GM12878 (cell line): Measurements from ENCODE around the gene MICALL1. TPM values are rescaled to one million over a fixed set of nuclear protein-coding genes. Genes with fewer than 3 reads are reported as not detected.

Source experiments
- ATAC-seq: fragments of 200-7000 bp; cut with Tn5 transposase; 3 replicates; pipeline ENCODE4 v1.9.1; 2020; ENCODE audit warnings: mild to moderate bottlenecking, moderate library complexity
- BruUV-seq: library from RNA; stranded (reverse); fragments of 400-500 nt; replicated peaks from 2 replicates; lab custom pipeline; 2021; lab: Mats Ljungman, UMichigan
- CTCF ChIA-PET: fragments of 300-600 bp; sonication (Branson Sonifier 250); formaldehyde crosslinking; extraction: SDS; loops from one replicate; lab custom pipeline; 2021; ENCODE audit warnings: inconsistent platforms; lab: Yijun Ruan, JAX
- POLR2A ChIA-PET: fragments of 350-600 bp; formaldehyde crosslinking; extraction: SDS; loops from one replicate; lab custom pipeline; 2021; ENCODE audit warnings: inconsistent platforms; lab: Charles Lee
- RAD21 ChIA-PET: fragments of 300-600 bp; sonication (Branson Sonifier 250); formaldehyde crosslinking; loops from one replicate; lab custom pipeline; 2023; ENCODE audit warnings: antibody characterized with exemption; ENCODE audit not compliant: unreplicated experiment; lab: Charles Lee
- SMC1A ChIA-PET: fragments of 300-600 bp; sonication (Branson Sonifier 250); formaldehyde crosslinking; loops from one replicate; lab custom pipeline; 2023; ENCODE audit not compliant: unreplicated experiment, uncharacterized antibody; lab: Charles Lee
- DNase-seq: peaks from one replicate; pipeline ENCODE4 v3.0.0-alpha.2; 2011; ENCODE audit warnings: low read depth, low spot score
- FAIRE-seq: peaks from 3 replicates; lab custom pipeline; 2011; peaks lifted over from hg19 to GRCh38; lab: Jason Lieb, UNC
- H2AFZ ChIP-seq: 2 replicates; pipeline ENCODE4 v1.6.0; 2011; ENCODE audit warnings: low read depth, low read length, control low read depth; ENCODE audit not compliant: control insufficient read depth
- H3K27ac ChIP-seq: 2 replicates; pipeline ENCODE4 v1.5.1; 2011; ENCODE audit warnings: control low read depth; ENCODE audit not compliant: control insufficient read depth, insufficient read depth
- H3K27me3 ChIP-seq, 2 experiments: replicated peaks in 1 of 2; 2 replicates each; pipeline versions ENCODE4 v1.6.0 to v1.6.1; 2011; ENCODE audit warnings: low read length in 1 of 2; ENCODE audit not compliant: control insufficient read depth in 2 of 2, insufficient read depth in 2 of 2
- H3K36me3 ChIP-seq, 2 experiments: 2 replicates each; pipeline ENCODE4 v1.5.1; 2011; ENCODE audit warnings: low read length in 1 of 2; ENCODE audit not compliant: control insufficient read depth in 2 of 2, insufficient read depth in 2 of 2
- H3K4me1 ChIP-seq: 2 replicates; pipeline ENCODE4 v1.6.1; 2011; ENCODE audit warnings: mild to moderate bottlenecking, low read length, moderate library complexity, mixed read lengths; ENCODE audit not compliant: control insufficient read depth, insufficient read depth
- H3K4me2 ChIP-seq: 2 replicates; pipeline ENCODE4 v1.6.0; 2011; ENCODE audit warnings: control low read depth; ENCODE audit not compliant: control insufficient read depth, insufficient read depth
- H3K4me3 ChIP-seq: fragments of 200-600 bp; sonication (generic); 2 replicates; pipeline ENCODE4 v1.5.1; 2016
- H3K79me2 ChIP-seq: 2 replicates; pipeline ENCODE4 v1.6.0; 2011; ENCODE audit warnings: low read length; ENCODE audit not compliant: control insufficient read depth, insufficient read depth
- H3K9ac ChIP-seq: 2 replicates; pipeline ENCODE4 v1.8.0; 2011; ENCODE audit warnings: low read length, control low read depth, mixed read lengths; ENCODE audit not compliant: control insufficient read depth, insufficient read depth
- H3K9me3 ChIP-seq: replicated peaks from 3 replicates; pipeline ENCODE4 v1.5.1; 2011; ENCODE audit warnings: mild to moderate bottlenecking, low read length; ENCODE audit not compliant: control insufficient read depth, insufficient read depth
- H4K20me1 ChIP-seq: 2 replicates; pipeline ENCODE4 v1.6.0; 2011; ENCODE audit not compliant: control insufficient read depth, insufficient read depth
- BACH1 ChIP-seq: fragments of 450-650 bp; IDR thresholded peaks from 2 replicates; pipeline ENCODE4 v1.6.1; 2017; ENCODE audit warnings: mild to moderate bottlenecking, borderline replicate concordance
- BCL11A ChIP-seq: IDR thresholded peaks from 2 replicates; pipeline ENCODE4 v1.6.1; 2011; ENCODE audit warnings: low read depth, low read length
- BMI1 ChIP-seq: fragments of 450-650 bp; IDR thresholded peaks from 2 replicates; pipeline ENCODE4 v1.6.1; 2016; ENCODE audit warnings: mild to moderate bottlenecking, moderate library complexity, borderline replicate concordance
- CBFB ChIP-seq: IDR thresholded peaks from 2 replicates; pipeline ENCODE4 v1.6.1; 2016; ENCODE audit warnings: antibody characterized with exemption, low read depth
- CEBPB ChIP-seq, 2 experiments: fragments of 150-350 bp in 1 of 2; IDR thresholded peaks; 2 replicates each; pipeline ENCODE4 v1.6.1; 2012 to 2014; ENCODE audit warnings: low read depth in 2 of 2, low read length in 2 of 2, borderline replicate concordance in 1 of 2, inconsistent platforms in 1 of 2
- CREB1 ChIP-seq: IDR thresholded peaks from 2 replicates; pipeline ENCODE4 v1.6.1; 2012; ENCODE audit warnings: low read depth, mild to moderate bottlenecking, inconsistent platforms
- GABPA ChIP-seq: IDR thresholded peaks from 2 replicates; pipeline ENCODE4 v1.6.1; 2014; ENCODE audit warnings: antibody characterized with exemption, low read depth, mild to moderate bottlenecking, inconsistent platforms
- HCFC1 ChIP-seq: fragments of 150-350 bp; IDR thresholded peaks from 2 replicates; pipeline ENCODE4 v1.6.1; 2014; ENCODE audit warnings: low read length
- HDAC6 ChIP-seq: fragments of 200-600 bp; sonication (generic); IDR thresholded peaks from one replicate; pipeline ENCODE4 v1.8.0; 2017; ENCODE audit warnings: antibody characterized with exemption; ENCODE audit not compliant: unreplicated experiment
- NFYB ChIP-seq: IDR thresholded peaks from 2 replicates; pipeline ENCODE4 v1.6.1; 2011; ENCODE audit warnings: low read depth, mild to moderate bottlenecking, low read length, improper control_type of control experiment, moderate library complexity; ENCODE audit not compliant: insufficient read depth
- PAX8 ChIP-seq: fragments of 450-650 bp; IDR thresholded peaks from 2 replicates; pipeline ENCODE4 v1.6.1; 2017; ENCODE audit warnings: mild to moderate bottlenecking, moderate library complexity
- POU2F2 ChIP-seq: IDR thresholded peaks from 3 replicates; pipeline ENCODE4 v1.6.1; 2011; ENCODE audit warnings: low read depth, mild to moderate bottlenecking, low read length, borderline replicate concordance
- SMAD5 ChIP-seq: IDR thresholded peaks from 2 replicates; pipeline ENCODE4 v1.6.1; 2016; ENCODE audit warnings: antibody characterized with exemption, low read depth
- SPI1 ChIP-seq: IDR thresholded peaks from 2 replicates; pipeline ENCODE4 v1.6.1; 2011; ENCODE audit warnings: low read depth, mild to moderate bottlenecking, low read length, moderate library complexity, borderline replicate concordance; ENCODE audit not compliant: insufficient read depth
- TCF12 ChIP-seq: IDR thresholded peaks from 2 replicates; pipeline ENCODE4 v1.6.1; 2011; ENCODE audit warnings: low read depth, mild to moderate bottlenecking, low read length
- YY1 ChIP-seq: IDR thresholded peaks from 2 replicates; pipeline ENCODE4 v1.6.1; 2011; ENCODE audit warnings: low read depth, mild to moderate bottlenecking, low read length
- WGBS: methylation state at CpG from one replicate; pipeline ENCODE4 v1.1.6; 2016; ENCODE audit warnings: low lambda C conversion rate; ENCODE audit not compliant: insufficient replicate concordance, insufficient coverage; ENCODE audit errors: missing lambda C conversion rate; 5-methylcytosine and 5-hydroxymethylcytosine counted together
- in situ Hi-C: fragments of 300-500 bp; cut with MboI; formaldehyde crosslinking; loops from 9 replicates; pipeline ENCODE4 v1.14.3; 2018; ENCODE audit warnings: mixed read lengths
- intact Hi-C: fragments of 100-400 bp; cut with micrococcal nuclease; formaldehyde crosslinking; loops from one replicate; pipeline ENCODE4 v1.14.2; 2022; ENCODE audit not compliant: unreplicated experiment
- polyA plus RNA-seq, 11 experiments: library from polyadenylated mRNA; depleted of rRNA in 4 of 11; unstranded in 6 of 11; stranded (reverse) in 5 of 11; fragments of >200 nt; fragmentation: Nextera tagmentation in 4 of 11; fragmentation: Illumina TruSeq in 1 of 11; extraction: Ambion mirVana in 4 of 11; extraction: Trizol in 1 of 11; gene quantifications; 1 replicate in 1 of 11; 2 replicates in 10 of 11; pipeline versions ENCODE4 v1.2.1 to v1.2.3, GENCODE V29; 2011 to 2016; ENCODE audit warnings: inconsistent platforms in 2 of 11, missing spikeins in 2 of 11, low read depth in 1 of 11
- total RNA-seq, 4 experiments: library from RNA; depleted of rRNA in 3 of 4; stranded (reverse); fragments of >200 nt in 3 of 4; fragmentation: Illumina TruSeq in 1 of 4; extraction: Trizol in 1 of 4; gene quantifications; 2 replicates each; pipeline versions ENCODE4 v1.2.1 to v1.2.3, GENCODE V29; 2013 to 2021
- TF ChIP-seq, protein P1 (sequence below): IDR thresholded peaks from 2 replicates; pipeline ENCODE4 v1.6.1; 2011; ENCODE audit warnings: mild to moderate bottlenecking, low read depth, low read length, moderate library complexity; ENCODE audit not compliant: insufficient replicate concordance
- TF ChIP-seq, protein P2 (sequence below): fragments of 450-650 bp; formaldehyde crosslinking; IDR thresholded peaks from 2 replicates; pipeline ENCODE4 v1.4.0; 2022; ENCODE audit warnings: mild to moderate bottlenecking, moderate library complexity

Gene MICALL1
- total and polyA plus RNA-seq, 10 of the 15 experiments (the other 5 are each of a cell fraction or from before 2014, with no cell fraction given): 0.72 to 30.7 (median 7.8) TPM

DNA sequence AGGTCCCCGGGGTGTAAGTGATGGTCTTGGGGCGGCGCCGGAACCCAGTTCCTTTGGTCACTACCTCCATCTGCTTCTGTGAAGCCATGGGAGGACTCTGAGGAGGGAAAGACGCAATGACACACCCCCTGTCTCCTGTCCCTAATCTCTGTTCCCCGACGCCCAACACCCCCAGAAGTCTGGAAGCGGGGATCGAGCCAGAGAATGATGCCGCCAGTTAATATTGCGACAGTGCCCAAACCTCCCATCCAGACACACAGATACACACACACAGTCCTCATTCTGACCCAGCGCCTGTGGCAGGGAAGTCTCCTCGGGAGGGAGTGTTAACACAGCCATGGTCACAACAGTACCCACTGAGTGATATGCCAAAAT lies 47.0 kb downstream of the MICALL1 start (continued):
- no peak for TF ChIP-seq BACH1
- TF ChIP-seq, protein P1, sequence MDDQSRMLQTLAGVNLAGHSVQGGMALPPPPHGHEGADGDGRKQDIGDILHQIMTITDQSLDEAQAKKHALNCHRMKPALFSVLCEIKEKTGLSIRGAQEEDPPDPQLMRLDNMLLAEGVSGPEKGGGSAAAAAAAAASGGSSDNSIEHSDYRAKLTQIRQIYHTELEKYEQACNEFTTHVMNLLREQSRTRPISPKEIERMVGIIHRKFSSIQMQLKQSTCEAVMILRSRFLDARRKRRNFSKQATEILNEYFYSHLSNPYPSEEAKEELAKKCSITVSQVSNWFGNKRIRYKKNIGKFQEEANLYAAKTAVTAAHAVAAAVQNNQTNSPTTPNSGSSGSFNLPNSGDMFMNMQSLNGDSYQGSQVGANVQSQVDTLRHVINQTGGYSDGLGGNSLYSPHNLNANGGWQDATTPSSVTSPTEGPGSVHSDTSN: no peak

- peak within 1 kb of the TSS; percentile 57; the same call in 1 of the 2 replicates for H3K27ac ChIP-seq
- whole genome bisulfite sequencing: 1% methylated on average over 44 of the region's 52 CpGs
- no peaks in the 10 kb centered on the region for H3K9me3 ChIP-seq
- peaks cover 1 to 10% of the 10 kb centered on the region in 2 experiments; a peak in 2 of 4 replicates for H3K36me3 ChIP-seq
- H2AFZ ChIP-seq: peak within 1 kb of the TSS; percentile 91
- H3K4me2 ChIP-seq: peak within 1 kb of the TSS; percentile 100
- DNase-seq: peak; percentile 88
- H3K4me3 ChIP-seq: peak within 1 kb of the TSS; percentile 89
- H3K79me2 ChIP-seq: peaks cover 15% of the 10 kb centered on the region
- SMC1A ChIA-PET: interaction anchor here (0.6 to 2.7 kb wide), 7 partner anchors 12 to 212 kb away, joined by 3 to 15 read pairs (median 3); partner anchors contain the start of gene GCAT
- CTCF ChIA-PET: interaction anchor here (0.9 to 4.8 kb wide), 8 partner anchors 10 to 386 kb away, joined by 3 to 42 read pairs (median 6); partner anchors contain the start of gene MICALL1
- in situ Hi-C loops: no loop called here
- RAD21 ChIA-PET: interaction anchor here (0.6 to 2.5 kb wide), 7 partner anchors 12 to 346 kb away, joined by 3 to 7 read pairs (median 3); partner anchors contain the start of gene ANKRD54
- BruUV-seq: TSS peak; percentile 65
- no peaks in the 10 kb centered on the region for H4K20me1 ChIP-seq
- H3K27me3 ChIP-seq: 0 out of 4 replicates have a peak, but pooled peaks cover 0 to 1% of the 10 kb centered on the region in 2 experiments
- peaks cover 4% of the 10 kb centered on the region; the same call in 1 of the 2 replicates for H3K4me1 ChIP-seq
- intact Hi-C loops: no loop called here
- H3K9ac ChIP-seq: peak within 1 kb of the TSS; percentile 81
- FAIRE-seq: peak; percentile 86
- POLR2A ChIA-PET: interaction anchor here (0.7 to 1.6 kb wide), 10 partner anchors 10 to 379 kb away, joined by 3 to 6 read pairs (median 4); partner anchors contain the start of genes ANKRD54 and GCAT
- ATAC-seq: peak; percentile 97
- TF ChIP-seq PAX8 (no peak), CBFB (no peak), NFYB (no peak), POU2F2 (peak; percentile 66; the same call in 2 of the 3 replicates), SMAD5 (peak; percentile 81; the same call in 1 of the 2 replicates), CEBPB (IDR thresholded peaks at IDR 0.05; ENCODE audit: borderline replicate concordance in 1 of 2, low read depth in 2 of 2, low read length in 2 of 2) (no peak), BCL11A (no peak), HDAC6 (no peak), SPI1 (no peak), CREB1 (peak; percentile 85), GABPA (peak; percentile 79), BMI1 (peak; percentile 40; the same call in 1 of the 2 replicates), HCFC1 (peak; percentile 45), TCF12 (no peak), YY1 (no peak), BACH1 (0 out of 2 replicates have a peak, but pooled peaks have one; percentile 73)
- TF ChIP-seq, protein P2, sequence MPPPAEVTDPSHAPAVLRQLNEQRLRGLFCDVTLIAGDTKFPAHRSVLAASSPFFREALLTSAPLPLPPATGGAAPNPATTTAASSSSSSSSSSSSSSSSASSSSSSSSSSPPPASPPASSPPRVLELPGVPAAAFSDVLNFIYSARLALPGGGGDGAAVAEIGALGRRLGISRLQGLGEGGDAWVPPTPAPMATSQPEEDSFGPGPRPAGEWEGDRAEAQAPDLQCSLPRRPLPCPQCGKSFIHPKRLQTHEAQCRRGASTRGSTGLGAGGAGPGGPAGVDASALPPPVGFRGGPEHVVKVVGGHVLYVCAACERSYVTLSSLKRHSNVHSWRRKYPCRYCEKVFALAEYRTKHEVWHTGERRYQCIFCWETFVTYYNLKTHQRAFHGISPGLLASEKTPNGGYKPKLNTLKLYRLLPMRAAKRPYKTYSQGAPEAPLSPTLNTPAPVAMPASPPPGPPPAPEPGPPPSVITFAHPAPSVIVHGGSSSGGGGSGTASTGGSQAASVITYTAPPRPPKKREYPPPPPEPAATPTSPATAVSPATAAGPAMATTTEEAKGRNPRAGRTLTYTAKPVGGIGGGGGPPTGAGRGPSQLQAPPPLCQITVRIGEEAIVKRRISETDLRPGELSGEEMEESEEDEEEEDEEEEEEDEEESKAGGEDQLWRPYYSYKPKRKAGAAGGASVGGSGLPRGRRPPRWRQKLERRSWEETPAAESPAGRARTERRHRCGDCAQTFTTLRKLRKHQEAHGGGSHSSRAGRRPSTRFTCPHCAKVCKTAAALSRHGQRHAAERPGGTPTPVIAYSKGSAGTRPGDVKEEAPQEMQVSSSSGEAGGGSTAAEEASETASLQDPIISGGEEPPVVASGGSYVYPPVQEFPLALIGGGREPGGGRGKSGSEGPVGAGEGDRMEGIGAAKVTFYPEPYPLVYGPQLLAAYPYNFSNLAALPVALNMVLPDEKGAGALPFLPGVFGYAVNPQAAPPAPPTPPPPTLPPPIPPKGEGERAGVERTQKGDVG (CRISPR knock-in tag): no peak
These were observed 47.5 kb downstream of the MICALL1 start, which contains the start of the genes C22orf23 and POLR2F for GRCh38 chr22:37953437-37954179. C22orf23 (minus strand) TSS chr22:37953601; CDS start chr22:37953149, 452 bp downstream. POLR2F (plus strand) TSS chr22:37953699; CDS start chr22:37953788, 89 bp downstream.
